ENCODE results near the gene EN1.

- TF ChIP-seq CTCF (IDR thresholded peaks at IDR 0.05) = no peak
- TF ChIP-seq EZH2phosphoT487 (IDR thresholded peaks at IDR 0.05) = no peak
Measured at GRCh38 chr2:118832071-118832790, 15.2 kb downstream of the EN1 start.

Measured in neural progenitor cell (in vitro differentiated cells).